Transverse colon (tissue), 4 donors: Measurements from ENCODE around the gene AGAP1. TPM values are rescaled to one million over a fixed set of nuclear protein-coding genes. Genes with fewer than 3 reads are reported as not detected.

Experiments used
- DNase-seq: peaks from one replicate; pipeline ENCODE4 v3.0.0-alpha.2; 2019
- H3K27ac ChIP-seq, 4 donors: fragments of 200-600 bp; sonication (generic); 2 replicates each; pipeline ENCODE4 v1.5.1; 2016 to 2018; ENCODE audit warnings: inconsistent platforms in 4 of 4
- H3K27me3 ChIP-seq: fragments of 200-600 bp; sonication (generic); 2 replicates; pipeline ENCODE4 v1.5.1; 2017; ENCODE audit warnings: inconsistent platforms
- H3K36me3 ChIP-seq, 4 donors: fragments of 200-600 bp; sonication (generic); 2 replicates each; pipeline ENCODE4 v1.5.1; 2017 to 2019; ENCODE audit warnings: inconsistent platforms in 4 of 4
- H3K4me1 ChIP-seq, 4 donors: fragments of 200-600 bp; sonication (generic); 2 replicates each; pipeline ENCODE4 v1.5.1; 2017 to 2020; ENCODE audit warnings: inconsistent platforms in 4 of 4
- H3K4me3 ChIP-seq, 4 donors: fragments of 200-600 bp; sonication (generic); 1 replicate in 1 of 4; 2 replicates in 3 of 4; pipeline versions ENCODE4 v1.5.1 to v1.6.1; 2017 to 2019; ENCODE audit warnings: inconsistent platforms in 4 of 4
- H3K9me3 ChIP-seq, 2 donors: fragments of 200-600 bp; sonication (generic); 2 replicates each; pipeline ENCODE4 v1.5.1; 2017 to 2019; ENCODE audit warnings: inconsistent platforms in 2 of 2
- CTCF ChIP-seq, 5 experiments: fragments of 200-600 bp in 3 of 5; fragments of 450-650 bp in 2 of 5; sonication (generic) in 3 of 5; IDR thresholded peaks; 1 replicate in 2 of 5; 2 replicates in 3 of 5; pipeline ENCODE4 v1.5.1; 2016 to 2017; ENCODE audit warnings: antibody characterized with exemption in 5 of 5, inconsistent platforms in 3 of 5, mild to moderate bottlenecking in 2 of 5, moderate library complexity in 1 of 5
- EP300 ChIP-seq: sonication (generic); formaldehyde crosslinking; IDR thresholded peaks from one replicate; pipeline ENCODE4 v1.6.1; 2017; ENCODE audit warnings: antibody characterized with exemption, low read depth
- POLR2A ChIP-seq: fragments of 450-650 bp; IDR thresholded peaks from one replicate; pipeline ENCODE4 v1.6.1; 2016; ENCODE audit warnings: antibody characterized with exemption, mild to moderate bottlenecking, moderate library complexity
- POLR2AphosphoS5 ChIP-seq, 3 donors: sonication (generic); formaldehyde crosslinking; IDR thresholded peaks; one replicate each; pipeline ENCODE4 v1.6.1; 2016; ENCODE audit warnings: antibody characterized with exemption in 3 of 3
- WGBS, 2 donors: methylation state at CpG; one replicate each; pipeline ENCODE4 v1.1.5; 2018; ENCODE audit warnings: low coverage in 1 of 2; 5-methylcytosine and 5-hydroxymethylcytosine counted together
- in situ Hi-C, 4 donors: fragments of 200-750 bp; cut with MboI; loops; one replicate each; pipeline versions ENCODE4 v1.15.0 to v1.15.1; 2017; ENCODE audit warnings: low sequenced_read_pairs in 3 of 4, low pct_ligation_motif_present in 1 of 4, low pct_unique_long_range_greater_than_20kb in 1 of 4
- intact Hi-C: fragments of 100-400 bp; cut with DNase I; formaldehyde crosslinking; loops from one replicate; pipeline ENCODE4 v1.15.1; 2023; ENCODE audit warnings: low total_unique reads
- total RNA-seq, 4 donors: library from RNA; depleted of rRNA; stranded (reverse); fragments of >200 nt; gene quantifications; one replicate each; pipeline ENCODE4 v1.1.0, GENCODE V29; 2016

The AGAP1 gene
- total RNA-seq, 4 donors from 2014 or later = 56.1 to 96.9 (median 71.2) TPM

- intact Hi-C loops = no loop called here
- WGBS, 2 donors = 70% methylated on average over 14 of the region's 14 CpGs; no CpG with 5 or more reads in 1 of the 2 donors
- no peak for DNase-seq
- TF ChIP-seq POLR2A (no peak), POLR2AphosphoS5 (IDR thresholded peaks at IDR 0.05) (no peak), EP300 (no peak), CTCF (IDR thresholded peaks at IDR 0.05) (no peak)
- no peaks in the 10 kb centered on the region for H3K9me3 ChIP-seq
- H3K27me3 ChIP-seq = no peaks in the 10 kb centered on the region
- H3K4me1 ChIP-seq = peaks cover 0 to 22% (median 13%) of the 10 kb centered on the region in 4 donors
- in situ Hi-C loops = no loop called here
- no peaks in the 10 kb centered on the region for H3K36me3 ChIP-seq
- H3K27ac ChIP-seq = peak overlapping the region in 2 of 4 donors; percentile 0 to 39
- H3K4me3 ChIP-seq = no peak overlapping the region
Observed at GRCh38 chr2:235614176-235614860, 120.5 kb downstream of the AGAP1 start.

- TF ChIP-seq POLR2AphosphoS5 (IDR thresholded peaks at IDR 0.05) = no peak
- no peak for TF ChIP-seq POLR2A
- TF ChIP-seq CTCF (IDR thresholded peaks at IDR 0.05) = no peak
- no peak for TF ChIP-seq EP300
- H3K4me1 ChIP-seq = peaks cover 0 to 22% (median 13%) of the 10 kb centered on the region in 4 donors
- DNase-seq = peak; percentile 20
Observed at GRCh38 chr2:235614900-235615712, 121.3 kb downstream of the AGAP1 start.

GRCh38 chr2:235616885-235617284, 123.0 kb downstream of the AGAP1 start:
- Histone ChIP-seq H3K27me3 (no peaks in the 10 kb centered on the region), H3K27ac (peak overlapping the region; percentile 11 to 41 (median 28)), H3K36me3 (no peaks in the 10 kb centered on the region), H3K4me1 (peaks cover 0 to 22% (median 13%) of the 10 kb centered on the region in 4 donors), H3K9me3 (no peaks in the 10 kb centered on the region), H3K4me3 (no peak overlapping the region)
- DNase-seq = no peak
- TF ChIP-seq EP300 (no peak), POLR2AphosphoS5 (IDR thresholded peaks at IDR 0.05) (no peak), POLR2A (no peak), CTCF (IDR thresholded peaks at IDR 0.05) (no peak)
- intact Hi-C loops (no loop called here), in situ Hi-C loops (no loop called here)
- WGBS, 2 donors = 47 to 48% methylated on average over 2 of the region's 2 CpGs

More at GRCh38 chr2:235614900-235615712, 121.3 kb downstream of the AGAP1 start:
- no peaks in the 10 kb centered on the region for H3K27me3 ChIP-seq
- in situ Hi-C loops (no loop called here), intact Hi-C loops (no loop called here)
- no peaks in the 10 kb centered on the region for H3K36me3 ChIP-seq
- 53 to 63% methylated on average over 7 to 11 of the region's 11 CpGs for WGBS, 2 donors
- peak overlapping the region; percentile 18 to 49 (median 40) for H3K27ac ChIP-seq
- no peaks in the 10 kb centered on the region for H3K9me3 ChIP-seq
- no peak overlapping the region for H3K4me3 ChIP-seq

- intact Hi-C loops = no loop called here
- DNase-seq = no peak
- in situ Hi-C loops = no loop called here
- WGBS, 2 donors = 57 to 88% methylated on average over 1 to 7 of the region's 7 CpGs
- Histone ChIP-seq H3K27ac (no peak overlapping the region), H3K9me3 (no peaks in the 10 kb centered on the region), H3K27me3 (no peaks in the 10 kb centered on the region), H3K4me1 (peaks cover 0 to 22% (median 13%) of the 10 kb centered on the region in 4 donors), H3K4me3 (no peak overlapping the region), H3K36me3 (no peaks in the 10 kb centered on the region)
- TF ChIP-seq POLR2A = no peak
- no peak for TF ChIP-seq EP300
- TF ChIP-seq POLR2AphosphoS5 (IDR thresholded peaks at IDR 0.05) = no peak
- no peak for TF ChIP-seq CTCF (IDR thresholded peaks at IDR 0.05)
Observed at GRCh38 chr2:235618039-235618438, 124.2 kb downstream of the AGAP1 start.
